HG02763 (cell line): Measurements from ENCODE around the gene RNF212B.

Source experiments
- ATAC-seq: cut with Tn5 transposase; IDR thresholded peaks from one replicate; pipeline ENCODE4 v1.9.1; 2021; ENCODE audit warnings: mild to moderate bottlenecking, moderate library complexity; ENCODE audit not compliant: unreplicated experiment

Gene RNF212B

DNA sequence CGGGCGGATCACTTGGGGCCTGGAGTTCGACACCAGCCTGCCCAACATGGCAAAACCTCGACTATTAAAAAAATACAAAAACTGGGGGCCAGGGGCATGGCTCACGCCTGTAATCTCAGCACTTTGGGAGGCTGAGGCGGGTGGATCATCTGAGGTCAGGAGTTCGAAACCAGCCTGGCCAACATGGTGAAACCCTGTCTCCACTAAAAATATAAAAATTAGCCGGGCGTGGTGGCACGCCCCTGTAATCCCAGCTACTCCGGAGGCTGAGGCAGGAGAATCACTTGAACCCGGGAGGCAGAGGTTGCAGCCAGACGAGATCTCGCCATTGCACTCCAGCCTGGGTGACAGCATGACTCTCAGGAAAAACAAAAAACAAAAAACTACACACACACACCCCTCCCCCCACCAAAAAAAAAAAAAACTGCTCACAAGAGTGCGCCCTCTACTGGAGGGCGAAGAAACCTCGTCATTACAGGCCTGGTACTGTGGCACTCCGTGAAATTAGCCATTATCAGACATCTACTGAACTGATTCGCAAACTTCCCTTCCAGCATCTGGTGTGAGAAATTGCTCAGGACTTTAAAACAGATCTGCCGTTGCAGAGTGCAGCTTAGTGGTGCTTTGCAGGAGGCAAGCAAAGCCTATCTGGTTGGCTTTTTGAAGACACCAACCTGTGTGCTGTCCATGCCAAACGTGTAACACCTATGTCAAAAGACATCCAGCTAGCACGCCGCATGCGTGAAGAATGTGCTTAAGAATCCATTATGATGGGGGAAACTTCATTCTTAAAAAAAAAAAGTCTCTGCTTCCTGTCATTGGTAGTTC, 57.2 kb downstream of the RNF212B start:
- no peak for ATAC-seq

- no peak for ATAC-seq
Measured at GRCh38 chr14:23296012-23296777, 58.5 kb downstream of the RNF212B start.

DNA sequence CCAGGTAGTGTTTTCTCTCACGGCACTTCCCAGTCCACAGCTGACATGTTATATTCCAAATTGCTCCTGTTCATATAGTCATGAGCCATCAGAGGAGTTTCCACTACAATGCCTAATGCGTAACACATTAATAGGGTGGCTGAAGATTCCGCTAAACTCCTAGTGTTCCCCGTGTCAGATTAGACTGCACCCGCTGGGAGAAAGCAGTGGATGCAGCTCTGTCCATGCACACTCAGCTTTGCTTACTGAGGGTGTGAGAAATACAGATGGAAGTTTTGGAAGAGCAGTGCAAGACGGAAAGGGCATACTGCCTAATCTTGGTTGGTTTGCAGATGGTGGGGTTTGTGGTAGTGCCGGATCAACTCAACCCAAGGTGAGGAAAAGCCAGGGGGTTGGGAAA, 59.4 kb downstream of the RNF212B start:
- ATAC-seq, result no peak

DNA sequence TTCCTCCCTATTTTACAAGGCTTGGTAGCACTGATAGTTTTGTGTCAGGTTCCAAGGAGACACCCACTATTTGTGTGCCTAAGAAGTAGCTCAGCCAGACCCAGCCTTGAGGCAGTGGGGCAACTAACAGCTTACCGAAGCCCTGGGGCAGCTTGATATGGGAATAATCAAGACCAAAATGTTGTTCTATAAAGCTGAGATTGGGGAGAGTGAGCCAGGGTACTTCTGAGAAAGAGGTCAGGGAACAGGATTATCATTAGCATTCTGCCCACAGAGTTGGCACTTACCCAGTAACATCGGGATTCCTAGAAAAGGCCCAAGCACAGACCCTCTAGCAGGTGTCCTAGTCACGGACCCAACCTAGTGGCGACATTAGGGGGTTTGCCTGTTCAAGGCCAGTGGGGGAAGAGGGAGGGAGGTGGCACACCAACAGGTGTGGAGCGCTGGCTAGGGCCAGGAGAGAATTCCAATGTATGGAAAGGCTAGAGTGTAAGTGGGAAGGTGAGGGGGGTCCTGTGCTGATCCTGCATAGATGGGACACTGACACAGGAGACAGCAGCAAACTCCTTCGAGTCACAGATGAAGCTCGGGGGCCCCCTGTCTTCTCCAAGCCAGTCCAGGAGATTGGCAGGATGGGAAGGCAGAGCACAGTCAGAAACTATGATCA, 60.0 kb downstream of the RNF212B start:
- no peak for ATAC-seq

DNA sequence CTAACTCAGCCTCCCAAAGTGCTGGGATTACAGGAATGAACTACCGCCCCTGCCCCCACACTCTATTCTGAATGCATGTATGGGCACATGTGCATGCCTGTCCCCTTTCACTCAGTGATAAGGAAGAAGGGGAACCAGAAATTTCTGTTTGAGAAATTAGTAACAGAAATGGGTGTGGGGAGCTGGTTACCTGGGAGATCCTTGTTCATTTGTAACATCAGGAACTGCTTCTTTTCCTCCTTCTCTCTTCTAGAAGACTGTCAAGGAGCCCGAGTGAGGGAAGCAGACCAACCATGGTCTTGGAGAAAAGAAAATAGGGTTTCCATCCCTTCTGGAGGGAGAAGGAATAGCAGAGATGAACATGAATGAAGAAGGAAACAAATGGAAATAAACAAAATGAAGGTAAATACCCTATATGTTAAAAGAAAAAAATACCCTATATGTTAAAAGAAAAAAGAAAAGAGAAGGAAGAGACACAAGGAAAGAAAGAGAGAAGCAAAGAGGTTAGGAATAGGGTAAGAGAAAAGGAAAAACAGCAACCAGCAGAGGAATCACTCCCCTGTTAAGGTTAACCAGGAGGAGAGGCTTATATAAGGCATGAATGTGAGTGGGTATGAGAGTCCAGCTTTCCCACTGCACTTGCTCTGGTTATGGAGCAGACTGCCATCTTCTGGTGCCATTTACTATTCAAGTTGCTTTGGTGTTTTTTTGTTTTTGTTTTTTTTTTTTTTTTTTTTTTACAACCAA, 61.6 kb downstream of the RNF212B start:
- no peak for ATAC-seq

DNA sequence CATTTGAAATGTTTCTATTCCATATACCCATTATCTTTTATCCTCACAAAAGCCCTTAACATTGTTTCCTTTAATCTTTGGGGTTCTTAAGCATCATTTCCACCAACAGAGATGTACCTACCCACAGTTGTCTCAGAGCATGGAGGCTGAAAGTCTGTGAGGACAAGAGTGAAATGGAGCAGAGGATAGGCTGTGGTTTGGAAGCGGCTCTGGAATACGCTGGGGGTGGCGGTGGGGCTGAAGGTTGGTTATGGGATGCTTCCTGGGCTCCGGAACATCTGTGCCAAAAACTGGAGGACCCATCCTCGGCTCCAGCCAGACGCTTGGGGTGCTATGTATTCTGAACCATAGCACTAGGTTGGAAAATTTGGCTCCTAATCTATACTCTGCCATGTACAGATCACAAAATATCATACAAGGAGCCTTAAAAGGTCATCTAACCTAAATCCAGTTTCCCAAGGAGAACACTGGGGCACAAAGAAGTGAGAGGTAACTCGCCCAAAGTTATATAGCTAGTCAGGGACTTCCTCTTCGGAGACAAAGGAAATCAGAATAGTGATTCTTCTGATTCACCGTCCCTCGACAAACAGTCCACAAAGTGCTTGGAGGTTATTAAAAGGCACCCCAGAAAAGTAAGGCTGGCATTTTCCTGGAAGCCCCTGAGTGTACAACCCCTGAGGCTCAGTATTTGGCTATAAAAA, 62.4 kb downstream of the RNF212B start:
- no peak for ATAC-seq

- no peak for ATAC-seq
Measured at GRCh38 chr14:23300687-23301223, 63.0 kb downstream of the RNF212B start.

GRCh38 chr14:23301288-23301968, 63.7 kb downstream of the RNF212B start:
- peak; percentile 70 for ATAC-seq

GRCh38 chr14:23301969-23302289, 64.2 kb downstream of the RNF212B start:
- ATAC-seq, result peak; percentile 3

DNA sequence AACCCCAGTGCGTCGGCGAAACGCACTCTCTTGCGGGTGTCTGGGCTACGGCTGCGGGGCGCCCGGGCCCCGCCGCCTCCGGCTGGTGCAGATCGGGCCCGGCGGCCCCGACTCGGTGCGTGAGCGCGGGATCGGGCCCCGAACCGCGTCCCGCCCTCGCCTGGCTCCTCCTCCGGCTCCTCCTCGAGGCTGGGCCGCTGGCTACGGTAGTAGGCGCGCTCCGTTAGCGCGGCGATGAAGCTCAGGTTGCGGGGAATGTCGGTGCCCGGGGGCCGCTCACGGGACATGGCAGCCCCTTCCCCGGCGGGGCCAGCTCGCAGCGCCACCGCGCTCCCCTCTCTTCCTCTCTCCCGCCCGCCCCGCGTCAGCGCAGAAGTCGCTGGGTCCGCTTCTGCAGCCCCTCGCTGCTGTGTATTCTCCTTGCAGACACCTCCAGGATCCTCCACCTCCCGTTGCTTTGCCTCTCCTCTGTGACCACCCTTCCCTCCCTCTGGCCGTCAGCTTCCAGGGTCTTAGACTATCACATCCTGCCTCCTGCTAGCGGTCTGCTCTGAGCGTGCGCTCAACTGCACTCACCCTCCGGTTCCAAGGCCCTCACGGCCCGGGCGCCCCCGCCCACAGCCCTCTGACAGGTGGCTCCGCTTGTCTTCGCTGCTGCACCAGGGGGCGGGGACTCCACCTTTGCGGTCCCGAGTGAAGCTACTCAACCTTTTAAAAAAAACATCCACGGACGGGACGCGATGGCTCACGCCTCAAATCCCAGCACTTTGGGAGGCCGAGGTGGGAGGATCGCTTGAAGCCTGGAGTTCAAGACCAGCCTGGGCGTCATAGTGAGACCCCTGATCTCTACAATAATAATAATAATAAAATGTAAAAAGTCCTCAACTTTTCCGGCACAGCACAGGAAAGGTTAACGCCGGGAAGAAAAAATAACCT, 64.8 kb downstream of the RNF212B start, which contains the start of gene PPP1R3E:
PPP1R3E (minus strand) TSS at position 570 of the 936 bp plus-strand sequence; CDS start at position 287, 283 bp downstream.
- peak; percentile 30 for ATAC-seq

DNA sequence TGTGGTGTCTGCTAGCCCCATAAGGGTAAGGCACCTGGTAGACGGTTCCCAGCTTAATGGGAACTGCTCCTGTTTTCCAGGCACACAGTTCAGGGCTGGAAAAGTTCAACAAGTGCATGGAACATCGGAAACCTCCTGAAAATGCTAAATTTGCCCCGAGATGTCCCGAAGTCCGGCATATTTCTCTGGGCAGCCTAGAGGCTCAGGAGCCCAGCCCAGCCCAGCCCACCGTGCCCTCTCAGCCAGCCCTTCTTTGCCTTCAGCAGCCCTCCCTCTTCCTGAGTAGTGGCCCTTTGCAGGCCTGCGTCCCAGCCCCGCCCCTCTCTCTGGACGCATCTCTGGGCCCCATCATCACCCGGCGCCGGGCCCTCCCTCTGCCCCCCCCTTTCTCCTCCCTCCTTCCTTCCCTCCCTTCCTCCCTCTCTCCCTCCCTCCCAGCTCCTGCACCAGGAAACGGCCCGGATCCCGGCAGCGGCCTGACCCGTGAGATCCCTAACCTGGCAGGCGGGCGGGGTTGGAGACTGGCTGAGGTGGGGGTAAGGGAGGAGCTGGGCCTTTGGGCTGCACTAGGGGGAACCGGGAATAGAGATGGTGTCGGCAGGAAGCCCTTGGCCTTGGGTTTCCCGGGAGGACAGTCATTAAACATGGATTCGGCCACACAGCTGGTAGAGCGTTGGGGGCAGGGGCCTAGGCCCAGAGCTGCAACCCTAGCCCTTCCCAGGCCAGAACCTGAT, 68.8 kb downstream of the RNF212B start, which contains the start of gene BCL2L2:
BCL2L2 (plus strand) TSS at position 422 of the 734 bp plus-strand sequence. CDS start 935 bp downstream, outside the sequence.
- ATAC-seq, result no peak

DNA sequence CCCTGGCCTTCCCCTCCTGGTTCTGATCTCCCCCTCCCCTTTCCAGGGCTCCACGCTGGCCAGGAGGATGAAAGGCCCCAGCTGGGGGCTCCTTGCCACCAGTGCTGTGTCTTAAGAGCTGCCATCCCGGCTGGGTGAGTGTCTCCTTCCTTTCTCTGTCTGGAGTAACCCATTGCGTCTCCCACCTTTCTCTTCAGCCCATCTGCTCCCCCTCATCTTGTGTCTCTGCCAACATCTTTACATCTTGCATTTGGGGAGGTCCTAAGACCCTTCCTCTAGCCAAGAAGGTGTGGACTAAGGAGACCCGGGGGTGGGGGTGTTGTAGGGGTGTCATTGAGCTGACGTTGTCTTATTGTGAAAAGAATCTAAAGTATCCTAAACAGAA, 69.4 kb downstream of the RNF212B start:
- ATAC-seq, result no peak

DNA sequence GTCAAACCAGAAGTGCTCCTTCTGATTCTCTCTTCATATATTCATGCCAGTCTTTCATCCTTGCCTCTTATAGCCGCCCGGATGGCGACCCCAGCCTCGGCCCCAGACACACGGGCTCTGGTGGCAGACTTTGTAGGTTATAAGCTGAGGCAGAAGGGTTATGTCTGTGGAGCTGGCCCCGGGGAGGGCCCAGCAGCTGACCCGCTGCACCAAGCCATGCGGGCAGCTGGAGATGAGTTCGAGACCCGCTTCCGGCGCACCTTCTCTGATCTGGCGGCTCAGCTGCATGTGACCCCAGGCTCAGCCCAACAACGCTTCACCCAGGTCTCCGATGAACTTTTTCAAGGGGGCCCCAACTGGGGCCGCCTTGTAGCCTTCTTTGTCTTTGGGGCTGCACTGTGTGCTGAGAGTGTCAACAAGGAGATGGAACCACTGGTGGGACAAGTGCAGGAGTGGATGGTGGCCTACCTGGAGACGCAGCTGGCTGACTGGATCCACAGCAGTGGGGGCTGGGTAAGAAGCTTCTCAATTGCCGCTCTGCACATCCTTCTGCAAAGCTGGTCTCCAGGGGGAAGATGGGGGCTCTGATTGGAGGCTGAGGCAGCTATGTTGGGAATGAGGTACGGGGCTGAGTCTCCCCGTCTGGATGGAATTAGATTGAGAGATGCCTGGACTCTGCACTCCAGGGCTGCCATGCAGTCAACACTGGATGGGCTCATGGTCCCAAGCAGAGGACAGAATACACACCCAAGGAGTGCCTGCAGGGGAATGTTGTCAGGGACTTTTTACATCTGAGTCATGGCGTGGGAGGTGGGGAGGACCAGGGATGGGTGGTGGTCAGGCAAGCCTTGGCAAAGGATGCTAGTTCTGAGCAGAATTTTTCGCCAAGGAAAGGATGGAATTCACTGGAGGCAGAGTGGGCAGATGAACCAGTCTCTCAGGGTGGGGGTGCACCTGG, 70.2 kb downstream of the RNF212B start:
- ATAC-seq, result no peak

GRCh38 chr14:23308721-23309445, 71.1 kb downstream of the RNF212B start:
- no peak for ATAC-seq

- ATAC-seq, result no peak
Measured at GRCh38 chr14:23310546-23310945, 72.8 kb downstream of the RNF212B start.

- ATAC-seq, result no peak
Measured at GRCh38 chr14:23316300-23316699, 78.6 kb downstream of the RNF212B start.
